Adrenal gland (tissue), 12 donors: ENCODE data around the gene SPHKAP. TPM values are rescaled to one million over a fixed set of nuclear protein-coding genes. Genes with fewer than 3 reads are reported as not detected.
"Not testable (repeated sequence)": the region's sequence is repeated elsewhere in the genome, so short reads cannot be mapped to it uniquely, and the experiment has no call there.

Source experiments
- DNase-seq, 7 donors: peaks; one replicate each; pipeline ENCODE4 v3.0.0-alpha.2; 2019 to 2020
- H3K27ac ChIP-seq, 5 donors: fragments of 200-600 bp; sonication (generic) in 4 of 5; 1 replicate in 3 of 5; 2 replicates in 2 of 5; pipeline versions ENCODE4 v1.5.1 to v1.8.0; 2016 to 2020; ENCODE audit warnings: mild to moderate bottlenecking in 1 of 5
- H3K27me3 ChIP-seq: fragments of 200-600 bp; 2 replicates; pipeline ENCODE4 v1.8.0; 2021
- H3K36me3 ChIP-seq, 2 donors: fragments of 200-600 bp; replicated peaks in 1 of 2; 1 replicate in 1 of 2; 2 replicates in 1 of 2; pipeline versions ENCODE4 v1.5.1 to v1.8.0; 2018 to 2022
- H3K4me1 ChIP-seq, 2 donors: fragments of 200-600 bp; replicated peaks in 1 of 2; 1 replicate in 1 of 2; 2 replicates in 1 of 2; pipeline versions ENCODE4 v1.5.1 to v1.8.0; 2018 to 2021
- H3K4me3 ChIP-seq, 4 donors: fragments of 200-600 bp; sonication (generic) in 3 of 4; one replicate each; pipeline ENCODE4 v1.5.1; 2016 to 2018
- H3K9me3 ChIP-seq, 3 donors: fragments of 200-600 bp; sonication (generic) in 1 of 3; replicated peaks in 1 of 3; 1 replicate in 2 of 3; 2 replicates in 1 of 3; pipeline versions ENCODE4 v1.5.1 to v1.8.0; 2016 to 2021
- POLR2A ChIP-seq, 2 donors: fragments of 450-650 bp; IDR thresholded peaks; one replicate each; pipeline ENCODE4 v1.6.1; 2017; ENCODE audit warnings: antibody characterized with exemption in 2 of 2, mild to moderate bottlenecking in 2 of 2, moderate library complexity in 1 of 2
- WGBS, 4 donors: extraction: QIAGEN DNeasy Blood & Tissue Kit in 2 of 4; methylation state at CpG; one replicate each; pipeline versions ENCODE4 v1.1.5 to v1.1.7; 2013 to 2017; 5-methylcytosine and 5-hydroxymethylcytosine counted together
- intact Hi-C, 2 donors: fragments of 100-400 bp; cut with DNase I; formaldehyde crosslinking; loops; one replicate each; pipeline versions ENCODE4 v1.14.1 to v1.15.0; 2022 to 2023
- polyA plus RNA-seq, 3 donors: library from polyadenylated mRNA; stranded (reverse); fragments of 200-250 nt in 2 of 3; fragments of 350-450 nt in 1 of 3; fragmentation: Illumina TruSeq in 1 of 3; extraction: RNeasy Lipid Tissue Mini Kit (QIAGEN cat#74804) in 1 of 3; gene quantifications; one replicate each; pipeline ENCODE4 v1.2.3, GENCODE V29; 2013 to 2014
- total RNA-seq, 9 donors: library from RNA; depleted of rRNA in 4 of 9; stranded (reverse); fragments of >200 nt in 4 of 9; fragments of 120-200 nt in 1 of 9; fragmentation: NEBNext Ultra II Directional in 1 of 9; extraction: Animal tissue kit (Norgen Biotek cat#: 25700) in 1 of 9; gene quantifications; one replicate each; pipeline versions ENCODE4 v1.1.0 to v1.2.4, GENCODE V29; 2013 to 2023
- TF ChIP-seq, protein P1 (sequence below), 6 experiments: fragments of 450-650 bp in 4 of 6; fragments of 200-600 bp in 2 of 6; sonication (generic) in 1 of 6; IDR thresholded peaks; 1 replicate in 5 of 6; 2 replicates in 1 of 6; pipeline versions ENCODE4 v1.5.1 to v1.8.0; 2016 to 2021; ENCODE audit warnings: antibody characterized with exemption in 6 of 6, mild to moderate bottlenecking in 2 of 6, moderate library complexity in 1 of 6
- donor health status: healthy with polysubstance abuse.
- donor health status: Bipolar disorder and iron deficiency.
- donor health status: DM: yes; HTN: yes; CAD: no.
- donor health status: DM: no; HTN: no; CAD: no.
- donor health status: DM: no; HTN: no; CAD: no.
- donor health status: DM: yes; HTN: yes; CAD: no.

Gene SPHKAP
- total and polyA plus RNA-seq, 12 donors = under 0.01 to 0.17 (median 0.06) TPM; not detected in 8

DNA sequence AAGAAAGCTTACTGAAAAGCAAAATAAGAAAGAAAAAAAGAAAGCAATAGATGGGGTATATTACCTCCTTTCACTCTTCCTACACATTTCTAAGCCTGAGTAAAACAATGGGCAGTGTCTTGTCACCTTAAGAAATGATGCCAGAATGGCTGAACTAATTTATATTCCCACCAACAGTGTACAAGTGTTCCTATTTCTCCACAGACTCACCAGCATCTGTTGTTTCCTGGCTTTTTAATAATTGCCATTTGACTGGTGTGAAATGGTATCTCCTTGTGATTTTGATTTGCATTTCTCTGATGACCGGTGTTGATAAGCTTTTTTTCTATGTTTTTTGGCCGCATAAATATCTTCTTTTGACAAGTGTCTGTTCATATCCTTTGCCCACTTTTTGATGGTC is 98.4 kb downstream of the SPHKAP start:
- Histone ChIP-seq H3K4me3 (no peak overlapping the region), H3K9me3 (no peaks in the 10 kb centered on the region), H3K27ac (no peak overlapping the region), H3K36me3 (no peaks in the 10 kb centered on the region), H3K27me3 (no peaks in the 10 kb centered on the region), H3K4me1 (no peaks in the 10 kb centered on the region)
- WGBS, 4 donors = 82 to 97% (median 91%) methylated on average over 2 of the region's 2 CpGs
- intact Hi-C loops = no loop called here
- DNase-seq = no peak
- TF ChIP-seq, protein P1, sequence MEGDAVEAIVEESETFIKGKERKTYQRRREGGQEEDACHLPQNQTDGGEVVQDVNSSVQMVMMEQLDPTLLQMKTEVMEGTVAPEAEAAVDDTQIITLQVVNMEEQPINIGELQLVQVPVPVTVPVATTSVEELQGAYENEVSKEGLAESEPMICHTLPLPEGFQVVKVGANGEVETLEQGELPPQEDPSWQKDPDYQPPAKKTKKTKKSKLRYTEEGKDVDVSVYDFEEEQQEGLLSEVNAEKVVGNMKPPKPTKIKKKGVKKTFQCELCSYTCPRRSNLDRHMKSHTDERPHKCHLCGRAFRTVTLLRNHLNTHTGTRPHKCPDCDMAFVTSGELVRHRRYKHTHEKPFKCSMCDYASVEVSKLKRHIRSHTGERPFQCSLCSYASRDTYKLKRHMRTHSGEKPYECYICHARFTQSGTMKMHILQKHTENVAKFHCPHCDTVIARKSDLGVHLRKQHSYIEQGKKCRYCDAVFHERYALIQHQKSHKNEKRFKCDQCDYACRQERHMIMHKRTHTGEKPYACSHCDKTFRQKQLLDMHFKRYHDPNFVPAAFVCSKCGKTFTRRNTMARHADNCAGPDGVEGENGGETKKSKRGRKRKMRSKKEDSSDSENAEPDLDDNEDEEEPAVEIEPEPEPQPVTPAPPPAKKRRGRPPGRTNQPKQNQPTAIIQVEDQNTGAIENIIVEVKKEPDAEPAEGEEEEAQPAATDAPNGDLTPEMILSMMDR (IDR thresholded peaks at IDR 0.05) = no peak
- no peak for TF ChIP-seq POLR2A (IDR thresholded peaks at IDR 0.05)

- H3K27ac ChIP-seq = no peak overlapping the region
- TF ChIP-seq POLR2A (IDR thresholded peaks at IDR 0.05) = no peak
- TF ChIP-seq, protein P1 (IDR thresholded peaks at IDR 0.05) = no peak
- WGBS, 4 donors = 70 to 83% (median 78%) methylated on average over 3 of the region's 3 CpGs
- H3K27me3 ChIP-seq = no peaks in the 10 kb centered on the region
- no peak overlapping the region for H3K4me3 ChIP-seq
- DNase-seq = no peak
- H3K4me1 ChIP-seq = no peaks in the 10 kb centered on the region
- H3K36me3 ChIP-seq = no peaks in the 10 kb centered on the region
- intact Hi-C loops = no loop called here
- H3K9me3 ChIP-seq = no peaks in the 10 kb centered on the region
Observed at GRCh38 chr2:228082571-228082970, 98.9 kb downstream of the SPHKAP start.

- Histone ChIP-seq H3K9me3 (no peaks in the 10 kb centered on the region), H3K27me3 (no peaks in the 10 kb centered on the region)
- intact Hi-C loops = no loop called here
Observed at GRCh38 chr2:228079194-228079593, 102.3 kb downstream of the SPHKAP start.

DNA sequence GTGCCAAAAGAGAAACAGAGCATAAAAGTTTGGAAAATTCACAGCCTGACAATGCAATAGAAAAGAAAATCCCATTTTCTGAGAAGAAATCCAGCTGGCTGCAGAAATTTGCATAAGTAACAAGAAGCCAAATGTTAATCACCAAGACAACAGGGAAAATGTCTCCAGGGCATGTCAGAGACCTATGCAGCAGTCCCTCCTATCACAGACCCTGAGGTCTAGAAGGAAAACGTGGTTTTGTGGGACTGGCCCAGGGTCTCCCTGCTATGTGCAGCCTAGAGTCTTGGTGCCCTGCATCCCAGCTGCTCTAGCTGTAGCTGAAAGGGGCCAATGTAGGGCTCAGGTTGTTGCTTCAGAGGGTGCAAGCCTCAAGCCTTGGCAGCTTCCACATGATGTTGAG is 104.8 kb downstream of the SPHKAP start:
- H3K4me1 ChIP-seq, intact Hi-C loops, H3K27me3 ChIP-seq, H3K27ac ChIP-seq, H3K36me3 ChIP-seq, DNase-seq, H3K9me3 ChIP-seq, H3K4me3 ChIP-seq: not testable (repeated sequence)
- 63 to 78% (median 65%) methylated on average over 1 of the region's 1 CpG for WGBS, 4 donors

More at GRCh38 chr2:228079194-228079593, 102.3 kb downstream of the SPHKAP start:
- no peak for DNase-seq
- 94 to 100% (median 98%) methylated on average over 2 to 3 of the region's 3 CpGs for WGBS, 4 donors
- Histone ChIP-seq H3K4me1 (no peaks in the 10 kb centered on the region), H3K27ac (no peak overlapping the region), H3K4me3 (no peak overlapping the region), H3K36me3 (no peaks in the 10 kb centered on the region)
- TF ChIP-seq, protein P1 (IDR thresholded peaks at IDR 0.05) = no peak
- no peak for TF ChIP-seq POLR2A (IDR thresholded peaks at IDR 0.05)

GRCh38 chr2:228072669-228073068 is 108.8 kb downstream of the SPHKAP start:
- Histone ChIP-seq H3K36me3 (no peaks in the 10 kb centered on the region), H3K4me3 (no peak overlapping the region), H3K27ac (no peak overlapping the region), H3K27me3 (no peaks in the 10 kb centered on the region), H3K4me1 (no peaks in the 10 kb centered on the region), H3K9me3 (no peaks in the 10 kb centered on the region)
- WGBS, 4 donors = 87 to 100% (median 91%) methylated on average over 3 of the region's 3 CpGs; no CpG with 5 or more reads in 1 of the 4 donors
- no peak for DNase-seq
- intact Hi-C loops = no loop called here
- TF ChIP-seq, protein P1 (IDR thresholded peaks at IDR 0.05) = no peak
- no peak for TF ChIP-seq POLR2A (IDR thresholded peaks at IDR 0.05)
